Activated CD4-positive, alpha-beta T cell treated with anti-CD3 and anti-CD28 coated beads for 24 hours (primary cell): Measurements from ENCODE around the gene ARHGAP1.

ENCODE experiments used
- DNase-seq, 2 donors: peaks; one replicate each; pipeline ENCODE4 v3.0.0-alpha.2; 2020; ENCODE audit warnings: low read depth in 2 of 2

The ARHGAP1 gene

DNA sequence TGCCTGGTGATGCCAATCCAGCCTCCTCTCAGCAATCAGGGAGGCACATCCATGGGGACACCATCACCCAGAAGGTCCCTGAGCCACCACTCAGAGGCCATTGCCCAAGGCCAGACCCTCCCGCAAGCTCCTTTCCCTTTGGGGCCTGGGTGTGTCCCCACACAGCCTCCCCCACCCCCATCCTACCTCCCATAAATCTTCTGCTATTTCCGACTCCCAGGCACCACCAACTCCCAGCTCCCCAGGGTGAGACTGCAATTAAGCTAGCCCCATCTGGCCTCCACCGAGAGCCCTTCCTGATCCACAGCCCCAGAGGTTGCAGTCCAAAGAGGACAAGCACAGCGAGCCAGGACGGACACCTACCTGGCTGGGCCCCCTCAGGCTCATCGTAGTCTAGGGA lies 6.3 kb downstream of the ARHGAP1 start:
- DNase-seq, result no peak

DNA sequence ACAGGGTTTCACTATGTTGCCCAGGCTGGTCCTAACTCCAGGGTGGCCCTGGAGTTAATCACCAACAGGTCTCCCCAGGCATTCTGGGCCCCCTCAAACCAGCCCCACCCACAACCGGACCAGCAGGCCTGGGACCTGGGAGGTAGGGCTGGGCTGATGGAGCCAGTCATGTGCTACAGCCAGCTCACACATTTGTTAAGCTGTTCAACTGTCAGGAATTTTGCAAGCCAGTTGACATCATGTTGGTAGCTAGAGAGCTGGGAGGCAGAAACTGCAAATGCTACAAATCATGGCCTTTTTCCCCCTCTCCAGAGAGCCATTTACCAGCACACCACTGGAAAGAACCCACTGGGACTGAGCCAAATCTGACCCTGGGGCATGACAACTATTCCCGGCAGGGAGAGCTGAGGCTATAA lies 6.8 kb downstream of the ARHGAP1 start:
- no peak for DNase-seq

DNA sequence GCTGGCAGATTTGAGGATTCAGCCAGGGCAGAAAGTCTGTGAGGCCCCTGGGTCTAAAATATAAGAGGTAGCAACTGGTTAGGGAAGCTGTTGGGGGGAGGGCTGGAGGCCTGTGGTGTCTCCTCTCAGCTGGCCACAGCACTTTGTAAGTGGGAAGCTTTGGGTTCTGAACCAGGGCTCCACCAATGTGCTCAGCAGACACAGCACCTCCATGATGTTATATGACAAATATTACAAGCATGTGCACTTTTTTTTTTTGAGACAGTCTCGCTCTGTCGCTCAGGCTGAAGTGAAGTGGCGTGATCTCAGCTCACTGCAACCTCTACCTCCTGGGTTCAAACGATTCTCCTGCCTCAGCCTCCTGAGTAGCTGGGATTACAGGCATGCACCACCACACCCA lies 8.0 kb downstream of the ARHGAP1 start:
- no peak for DNase-seq

DNA sequence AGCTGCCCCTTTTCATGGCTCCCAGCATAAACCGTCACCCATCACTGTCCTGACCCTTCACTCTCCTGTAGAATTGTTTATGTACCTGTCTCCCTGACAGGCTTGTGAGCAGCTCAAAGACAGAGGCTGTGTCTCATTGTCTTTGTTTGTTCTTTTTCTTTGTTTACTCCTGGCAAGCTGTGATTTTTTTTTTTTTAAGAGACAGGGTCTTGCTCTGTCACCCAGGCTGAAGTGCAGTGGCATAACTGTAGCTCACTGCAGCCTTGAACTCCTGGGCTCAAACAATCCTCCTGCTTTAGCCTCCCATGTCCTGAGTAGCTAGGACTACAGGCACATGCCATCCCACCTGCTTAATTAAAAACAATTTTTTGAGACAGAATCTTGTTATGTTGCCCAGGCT lies 9.7 kb downstream of the ARHGAP1 start:
- no peak for DNase-seq

DNA sequence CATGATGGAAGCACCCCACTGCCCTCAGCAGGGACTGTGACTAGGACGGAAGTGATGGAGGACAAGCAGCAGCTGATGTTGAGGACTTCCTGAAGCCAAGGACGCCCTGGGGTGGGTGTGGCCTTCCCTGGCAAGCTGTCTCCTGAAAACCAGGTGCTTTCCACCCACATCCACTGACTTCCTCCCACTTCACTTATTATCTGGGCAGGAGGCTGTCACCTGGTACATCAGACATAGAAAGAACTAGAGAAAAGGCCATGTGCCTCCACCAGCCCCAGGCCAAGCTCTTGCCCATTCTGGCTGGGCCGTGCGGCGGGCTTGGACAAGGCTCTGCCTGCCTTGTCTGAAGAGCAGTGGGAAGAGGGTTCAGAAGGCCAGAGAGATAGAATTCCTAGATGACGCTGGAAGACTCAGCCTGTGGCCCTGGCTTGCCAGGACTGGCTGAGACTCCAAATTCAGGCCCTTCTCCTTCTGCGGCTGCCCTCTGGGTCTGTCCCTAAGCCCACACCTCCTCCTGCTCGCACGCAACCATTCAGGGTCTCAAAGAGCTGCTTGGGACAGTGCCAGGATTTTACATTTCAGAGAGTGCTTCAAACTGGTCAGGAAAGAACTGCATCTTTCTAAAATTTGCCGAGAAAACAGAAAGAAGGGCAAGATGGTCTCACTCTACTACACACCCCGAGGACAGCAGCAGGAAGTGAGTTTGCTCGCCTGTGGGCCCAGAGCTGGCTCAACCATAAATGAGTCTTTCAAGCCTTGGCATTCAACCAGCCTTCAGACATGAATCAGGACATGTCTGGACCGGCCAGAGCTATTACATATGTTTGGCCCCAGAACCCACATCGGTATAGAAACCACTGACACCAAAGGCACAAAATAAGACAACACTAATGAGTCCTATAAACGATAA lies 13.3 kb downstream of the ARHGAP1 start:
- DNase-seq, result no peak

DNA sequence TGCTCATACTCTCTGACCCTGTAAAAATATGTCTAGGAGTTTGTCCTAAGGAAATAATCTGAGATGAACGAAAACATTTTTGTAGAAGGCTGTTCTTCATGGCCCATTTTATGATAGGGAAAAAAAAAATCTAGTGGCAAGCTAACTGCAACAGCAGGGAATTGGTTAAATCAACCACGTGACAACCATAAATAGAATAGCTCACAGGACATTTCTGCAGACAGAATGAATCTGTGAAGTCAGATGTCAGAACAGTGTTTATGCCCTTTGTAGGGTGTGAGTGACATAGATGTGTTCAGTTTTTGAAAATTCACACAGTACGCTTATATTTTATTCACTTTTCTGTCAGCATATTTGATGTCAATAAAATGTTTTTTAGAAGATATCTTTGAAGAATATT lies 16.1 kb downstream of the ARHGAP1 start:
- DNase-seq, result no peak

DNA sequence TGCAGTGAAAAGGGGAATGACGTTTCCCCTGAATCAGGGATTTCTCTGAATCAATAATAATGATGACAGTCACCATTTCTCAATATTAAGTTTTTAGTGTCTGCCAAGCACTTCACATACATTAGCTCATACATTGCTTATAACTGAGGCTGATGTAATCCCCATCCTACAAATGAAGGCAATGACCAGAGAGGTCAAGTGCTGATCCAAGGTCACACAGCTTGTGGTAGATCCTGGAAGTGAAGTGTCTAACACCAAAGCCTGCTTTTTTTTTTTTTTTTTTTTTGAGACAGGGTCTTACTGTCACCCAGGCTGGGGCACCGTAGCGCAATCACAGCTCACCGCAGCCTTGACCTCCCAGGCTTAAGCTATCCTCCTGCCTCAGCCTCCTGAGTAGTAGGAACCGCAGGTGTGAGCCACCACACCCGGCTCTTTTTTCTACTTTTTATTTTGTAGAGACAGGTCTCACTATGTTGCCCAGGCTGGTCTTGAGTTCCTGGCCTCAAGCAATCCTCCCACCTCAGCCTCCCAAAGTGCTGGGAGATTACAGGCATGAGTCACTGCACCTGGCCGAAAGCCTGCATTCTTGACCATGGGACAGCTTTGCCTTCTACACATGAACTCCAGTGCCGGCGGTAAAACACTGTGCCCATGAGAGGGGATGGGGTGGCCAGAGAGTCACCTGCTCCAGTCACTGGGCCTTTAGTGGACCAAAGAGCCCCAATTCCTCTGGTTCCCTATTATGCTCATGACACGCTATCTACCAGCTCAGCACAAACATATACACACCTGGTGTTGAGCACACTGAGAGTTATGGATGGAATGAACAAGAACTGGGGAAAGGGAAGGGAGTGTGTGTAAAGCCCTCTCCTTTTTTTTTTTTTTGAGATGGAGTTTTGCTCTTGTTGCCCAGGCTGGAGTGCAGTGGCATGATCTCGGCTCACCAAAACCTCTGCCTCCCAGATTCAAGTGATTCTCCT lies 17.4 kb downstream of the ARHGAP1 start:
- DNase-seq, result no peak

DNA sequence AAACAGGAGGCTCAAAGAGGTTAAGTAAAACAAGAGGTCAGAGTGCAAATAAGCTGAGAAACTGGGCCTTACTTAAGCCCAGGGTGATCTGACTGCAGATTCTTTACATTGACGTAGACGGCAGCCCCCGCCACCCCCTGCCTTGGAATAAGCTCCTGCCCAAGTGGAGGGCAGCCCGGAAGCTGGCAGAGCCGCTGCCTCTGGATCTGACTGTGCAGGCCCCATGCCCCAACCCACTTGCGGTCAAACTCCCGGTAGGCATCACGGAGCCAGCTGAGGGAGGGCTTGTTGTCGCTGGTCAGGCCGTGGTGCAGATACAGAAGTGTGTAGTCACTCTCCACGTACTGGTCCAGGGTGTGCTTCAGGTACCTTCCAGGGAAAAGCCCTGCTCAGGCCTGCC lies 18.6 kb downstream of the ARHGAP1 start:
- no peak for DNase-seq

DNA sequence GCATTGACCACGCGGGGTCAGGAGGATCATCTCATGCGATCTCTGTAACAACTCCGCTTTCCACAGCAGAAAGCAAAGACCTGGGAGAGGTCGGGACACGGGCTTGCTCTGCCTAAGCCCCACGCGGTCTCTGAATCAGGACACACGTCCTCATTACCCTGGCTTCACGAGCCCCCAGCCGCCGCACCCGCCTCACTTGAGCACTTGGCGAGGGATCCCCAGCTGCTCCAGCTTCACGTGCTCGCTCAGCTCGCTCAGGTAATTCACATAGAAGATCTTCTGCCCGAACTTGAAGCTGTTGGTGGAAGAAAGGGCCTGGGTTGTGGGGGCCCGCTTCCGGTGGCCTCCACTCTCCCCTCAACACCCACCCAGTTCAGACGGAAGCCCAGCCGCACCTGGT lies 19.6 kb downstream of the ARHGAP1 start:
- no peak for DNase-seq

DNA sequence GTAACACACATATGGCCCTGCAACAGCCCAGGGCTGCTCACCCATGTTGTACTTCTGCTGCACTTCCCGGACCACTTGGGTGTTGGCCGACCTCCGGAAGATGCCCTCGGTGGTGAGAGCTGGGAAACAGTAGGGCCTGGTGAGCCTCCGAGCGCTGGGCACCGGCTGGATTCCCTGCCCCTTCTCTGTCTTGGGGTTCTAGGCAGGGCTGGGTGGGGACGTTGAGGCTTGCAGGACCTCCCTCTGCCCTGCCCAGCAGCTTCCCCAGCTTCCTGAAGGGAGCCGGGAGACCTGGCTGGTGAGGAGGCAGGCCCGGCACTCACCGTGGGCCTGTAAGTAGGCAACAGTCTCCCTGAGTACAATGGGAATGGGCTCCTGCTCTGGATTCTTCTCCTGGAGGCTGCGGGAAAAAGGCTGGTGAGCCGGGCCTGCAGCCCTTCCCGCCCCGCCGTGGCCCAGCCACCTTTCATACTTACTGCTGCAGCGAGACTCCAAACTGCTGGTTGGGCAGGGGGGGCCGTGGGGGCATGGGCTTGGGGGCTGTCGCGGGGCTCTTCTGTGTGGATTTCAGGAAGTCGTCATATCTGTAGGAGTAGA lies 20.2 kb downstream of the ARHGAP1 start:
- no peak for DNase-seq

DNA sequence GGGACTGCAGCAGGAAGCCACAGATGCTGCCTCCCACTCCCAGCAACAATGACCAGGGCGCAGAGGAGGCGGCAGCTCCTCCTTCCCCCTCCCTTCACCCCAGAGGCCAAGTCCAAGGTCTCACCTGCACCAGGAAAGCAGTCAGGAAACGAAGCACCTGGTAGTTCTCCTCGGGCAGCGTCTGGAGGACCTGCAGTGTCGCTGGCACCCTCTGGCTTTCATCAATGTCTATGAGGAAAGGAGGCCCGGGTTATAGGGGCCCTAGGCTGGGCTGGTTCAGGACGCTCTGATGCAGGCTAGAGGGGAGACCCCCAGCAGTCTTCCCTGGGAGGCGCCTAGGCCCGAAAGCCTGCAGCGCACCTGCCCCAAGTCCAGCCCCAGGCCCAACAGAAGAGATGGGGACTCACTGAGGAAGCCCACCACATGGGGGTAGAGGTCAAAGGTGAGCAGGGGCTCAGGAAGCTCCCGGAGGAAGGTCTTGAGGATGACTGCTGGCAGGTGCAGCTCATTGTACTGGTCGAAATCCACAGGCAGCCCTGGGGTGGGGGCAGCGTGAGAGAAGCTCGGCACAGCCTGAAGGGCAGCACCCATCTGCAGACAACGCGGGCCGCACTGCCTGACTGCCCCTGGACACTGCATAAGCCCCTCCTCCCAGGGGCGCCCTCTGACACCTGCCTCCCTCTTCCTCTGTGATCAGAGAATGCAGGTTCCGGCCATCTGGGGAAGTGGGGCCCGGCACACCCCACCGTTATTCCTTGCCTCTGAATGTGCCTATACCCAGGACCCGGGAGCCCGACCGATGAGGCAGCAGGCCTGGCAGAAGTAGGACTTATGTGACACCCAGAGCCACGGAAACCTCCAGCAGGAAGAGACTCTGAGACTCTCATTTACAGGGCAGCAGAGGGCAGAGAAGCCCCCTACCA lies 20.9 kb downstream of the ARHGAP1 start:
- no peak for DNase-seq

DNA sequence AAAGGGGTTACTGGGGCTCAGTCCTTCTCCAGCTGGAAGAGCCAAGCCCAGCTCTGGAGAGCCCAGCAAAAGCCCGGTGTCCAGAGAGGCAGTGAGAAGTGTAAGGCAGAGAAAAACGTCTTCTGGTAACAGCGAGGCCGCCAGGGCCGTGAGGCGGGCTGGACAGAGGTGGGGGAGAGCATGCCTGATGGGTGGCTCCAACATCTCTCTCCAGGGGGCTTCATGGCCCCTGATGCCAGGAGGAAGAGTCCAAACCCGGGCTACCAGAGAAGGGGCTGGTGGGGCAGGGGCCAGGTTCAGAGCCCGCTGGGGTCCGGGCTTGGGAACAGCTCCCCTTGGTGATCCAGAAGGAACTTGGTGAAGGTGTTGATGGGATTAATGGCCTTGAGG lies 21.7 kb downstream of the ARHGAP1 start:
- DNase-seq, result no peak

DNA sequence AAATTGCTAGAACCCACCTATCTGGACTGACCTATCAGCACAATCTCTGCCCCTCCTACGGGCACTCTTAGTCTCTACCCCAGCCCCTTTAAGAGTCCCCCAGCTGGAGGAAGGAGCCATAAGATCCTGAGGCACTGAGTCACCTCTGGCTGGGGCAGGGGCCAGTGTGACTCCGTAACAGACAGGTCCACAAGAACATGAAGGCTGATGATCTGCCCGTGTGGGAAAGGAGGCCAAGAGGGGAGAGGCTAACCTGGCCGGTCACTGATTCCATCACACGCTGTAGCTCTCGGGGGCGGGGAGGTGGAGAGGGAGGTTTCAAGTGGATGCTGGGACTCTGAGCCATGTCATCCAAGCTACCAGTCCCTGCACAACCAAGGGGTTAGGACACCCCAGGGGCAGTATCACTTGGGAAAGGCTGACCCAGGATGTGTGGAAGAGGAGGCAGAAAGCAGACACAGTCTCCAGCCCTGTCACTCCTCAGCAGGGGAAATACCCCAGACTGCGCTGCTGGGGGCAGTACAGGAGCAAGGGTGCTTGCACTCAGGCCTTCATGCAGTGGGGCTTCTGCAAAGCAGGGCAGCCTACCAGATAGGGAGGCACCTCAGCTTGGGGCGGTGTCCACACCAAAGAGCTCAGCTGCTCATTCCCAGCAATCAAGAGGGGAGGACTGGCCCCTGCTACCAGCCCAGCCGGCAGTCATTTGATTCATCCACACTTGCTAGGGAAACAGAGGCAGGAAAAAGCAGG lies 22.3 kb downstream of the ARHGAP1 start:
- DNase-seq, result no peak

DNA sequence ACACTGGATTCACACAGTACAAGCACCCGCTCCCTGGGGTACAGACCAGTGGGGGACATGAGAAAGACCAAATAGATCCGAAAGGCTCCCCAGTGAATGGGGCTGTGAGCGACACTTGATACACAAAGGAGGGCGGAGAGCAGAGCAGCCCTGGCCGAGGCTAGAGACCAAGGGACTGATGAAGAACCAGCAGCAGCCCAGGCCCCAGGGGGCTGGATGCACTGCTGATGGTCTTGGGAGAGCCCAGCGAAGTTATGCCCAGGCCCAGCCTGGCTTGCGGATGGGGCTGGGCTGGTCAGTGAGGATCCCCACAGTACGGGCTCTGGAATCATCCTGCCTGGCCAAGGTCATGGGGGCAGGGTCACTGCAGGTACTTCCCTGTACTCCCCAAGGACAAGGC lies 23.2 kb downstream of the ARHGAP1 start:
- DNase-seq, result no peak

DNA sequence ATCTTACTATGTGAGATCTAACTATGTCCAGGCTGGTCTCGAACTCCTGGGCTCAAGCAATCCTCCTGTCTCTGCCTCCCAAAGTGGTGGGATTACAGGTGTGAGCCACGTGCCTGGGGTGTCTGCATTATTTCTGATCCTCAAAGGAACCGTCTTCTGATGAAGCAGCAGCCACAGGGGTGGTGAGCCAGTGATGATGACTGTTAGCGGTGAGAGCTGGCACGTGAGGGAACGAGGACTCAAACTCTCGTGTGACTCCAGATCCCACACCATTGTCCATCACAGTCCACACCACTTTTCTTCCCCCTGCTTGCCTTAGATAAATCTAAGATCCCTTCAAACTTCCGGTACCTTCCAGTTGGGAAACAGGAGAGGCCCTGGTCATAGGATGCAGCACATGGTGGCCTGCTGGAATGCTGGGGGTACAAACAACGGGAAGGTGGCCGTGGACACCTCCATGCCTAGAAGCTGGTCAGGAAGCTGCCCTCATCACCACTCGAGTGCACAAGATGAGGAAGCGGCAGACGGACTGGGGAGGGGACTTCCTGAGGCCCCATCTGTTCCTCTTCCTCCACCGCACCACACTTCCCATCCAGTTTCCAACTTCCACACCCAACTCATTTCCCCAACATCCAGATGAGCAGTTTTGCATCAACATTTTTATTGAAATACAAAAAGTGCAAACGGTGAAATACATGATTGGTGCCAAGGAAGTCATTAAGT lies 23.8 kb downstream of the ARHGAP1 start:
- DNase-seq, result no peak

DNA sequence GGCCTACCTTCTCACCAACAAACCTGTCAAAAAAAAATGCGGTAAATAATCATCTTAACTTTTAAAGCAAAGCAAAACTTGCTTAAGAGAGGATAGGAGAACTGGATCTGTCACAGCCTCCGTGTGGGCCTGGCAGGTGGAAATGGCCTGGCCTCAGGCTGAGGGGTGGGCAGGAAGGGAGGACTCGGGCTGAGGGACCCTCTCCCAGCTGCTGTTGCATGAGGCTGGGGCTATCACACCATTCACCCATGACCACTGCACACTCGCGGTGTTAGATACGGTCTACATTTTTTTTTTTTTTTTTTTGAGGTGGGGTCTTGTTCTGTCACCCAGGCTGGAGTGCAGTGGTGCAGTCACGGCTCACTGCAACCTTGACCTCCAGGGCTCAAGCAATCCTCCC lies 24.5 kb downstream of the ARHGAP1 start:
- no peak for DNase-seq

DNA sequence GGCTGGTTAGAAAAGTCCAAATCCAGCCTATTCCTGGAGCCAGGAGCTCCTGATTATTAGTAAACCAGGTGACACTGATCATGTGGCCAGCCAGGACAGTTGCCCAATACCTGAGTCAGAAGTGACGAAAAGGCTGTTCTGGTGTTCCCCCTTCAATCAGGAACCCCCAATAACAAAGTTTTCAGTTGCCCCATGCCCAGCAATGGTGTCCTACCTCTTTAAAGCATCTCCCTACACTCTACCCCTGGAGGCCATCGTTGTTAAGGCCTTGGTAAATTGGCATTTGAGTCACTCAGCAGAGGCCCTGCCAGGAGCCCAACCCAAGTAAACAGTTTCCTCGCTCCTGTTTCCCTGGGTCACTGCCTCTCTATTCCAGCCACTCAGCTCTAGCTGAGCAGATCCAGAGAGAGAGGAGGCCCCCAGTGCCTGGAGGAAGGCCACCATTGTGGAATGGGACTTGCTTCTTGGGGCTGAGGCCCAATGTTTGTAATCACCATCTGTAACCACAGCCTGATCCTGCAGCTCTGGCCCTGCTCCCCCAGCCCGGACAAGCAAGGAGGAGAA lies 25.0 kb downstream of the ARHGAP1 start:
- DNase-seq, result no peak

DNA sequence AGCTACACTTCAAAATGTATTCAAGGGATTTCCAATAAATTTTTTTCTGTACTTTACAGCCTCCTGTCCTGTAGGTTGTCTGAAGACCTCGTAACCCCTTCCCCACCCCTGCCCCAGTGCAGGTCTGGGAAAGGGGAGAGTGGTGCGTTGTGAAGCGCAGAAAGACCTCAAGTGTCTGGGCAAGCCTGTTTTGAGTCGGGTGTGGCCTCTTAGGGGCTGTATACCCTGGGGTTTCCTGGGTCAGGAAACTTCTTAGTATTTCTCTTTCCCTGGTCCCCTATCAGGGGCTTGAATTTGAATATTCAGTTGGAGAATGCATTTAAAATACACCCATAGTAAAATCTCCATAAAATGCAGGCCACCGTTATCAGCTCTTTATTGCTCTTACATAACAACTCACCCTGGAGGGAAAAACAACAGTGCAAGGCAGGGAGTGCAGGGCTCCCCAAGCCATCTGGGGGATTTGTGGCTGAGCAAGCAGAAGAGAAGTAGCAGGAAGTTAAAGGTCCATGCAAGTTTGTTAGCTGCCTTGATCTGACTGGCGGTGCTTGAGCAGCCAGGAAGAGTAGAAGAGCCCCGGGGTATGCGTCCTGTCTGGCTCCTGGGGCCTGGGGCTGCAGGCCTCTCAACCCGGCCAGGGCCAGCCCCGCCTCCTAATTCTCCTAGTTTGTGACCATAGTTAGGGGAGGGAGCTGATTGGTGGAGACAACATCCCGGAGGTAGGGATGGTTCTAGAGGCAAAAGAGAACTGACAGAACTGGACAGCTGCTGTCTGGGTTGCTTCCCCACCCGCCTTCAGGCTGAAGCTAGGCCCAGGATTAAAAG lies 25.7 kb downstream of the ARHGAP1 start:
- DNase-seq, result no peak
